ENCODE results near the gene ZNF581.

Gene ZNF581

DNA sequence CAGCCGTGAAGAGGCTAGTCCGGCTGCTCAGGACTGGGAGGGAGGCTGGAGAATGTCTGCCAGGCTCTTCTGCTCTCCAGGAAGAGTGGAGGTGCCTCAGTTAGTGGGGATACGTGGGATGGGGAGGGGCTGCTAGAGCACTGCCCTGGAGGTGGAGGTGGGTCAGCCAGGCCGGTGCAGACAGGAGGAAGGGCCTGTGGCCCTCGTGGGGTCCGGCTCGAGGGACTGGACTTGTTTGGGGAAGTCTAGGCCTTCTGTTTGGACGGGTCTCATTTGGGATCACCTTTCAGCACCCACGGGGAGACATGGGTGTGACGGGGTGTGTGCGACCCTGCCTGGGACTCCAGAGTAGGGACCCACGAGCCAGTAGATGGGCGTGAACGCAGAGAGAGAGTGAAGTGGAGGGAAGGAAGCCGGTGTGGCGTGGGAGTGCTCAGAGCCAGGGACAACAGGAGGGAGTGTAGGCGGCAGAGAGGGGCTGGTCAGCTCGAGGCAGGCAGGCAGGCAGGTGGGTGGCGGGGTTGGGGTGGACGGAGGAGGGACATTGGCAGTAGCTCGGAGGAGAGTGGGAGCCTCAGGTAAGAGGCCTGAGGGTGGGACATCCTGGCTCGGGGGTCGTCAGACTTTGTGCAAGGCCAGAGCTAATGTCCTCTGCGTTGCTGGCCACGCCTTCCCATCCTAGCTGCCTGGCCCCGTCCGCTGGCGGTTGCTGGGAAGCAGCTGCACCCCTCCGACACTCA is 43.0 kb downstream of the ZNF581 start:
- TF ChIP-seq, protein P1, sequence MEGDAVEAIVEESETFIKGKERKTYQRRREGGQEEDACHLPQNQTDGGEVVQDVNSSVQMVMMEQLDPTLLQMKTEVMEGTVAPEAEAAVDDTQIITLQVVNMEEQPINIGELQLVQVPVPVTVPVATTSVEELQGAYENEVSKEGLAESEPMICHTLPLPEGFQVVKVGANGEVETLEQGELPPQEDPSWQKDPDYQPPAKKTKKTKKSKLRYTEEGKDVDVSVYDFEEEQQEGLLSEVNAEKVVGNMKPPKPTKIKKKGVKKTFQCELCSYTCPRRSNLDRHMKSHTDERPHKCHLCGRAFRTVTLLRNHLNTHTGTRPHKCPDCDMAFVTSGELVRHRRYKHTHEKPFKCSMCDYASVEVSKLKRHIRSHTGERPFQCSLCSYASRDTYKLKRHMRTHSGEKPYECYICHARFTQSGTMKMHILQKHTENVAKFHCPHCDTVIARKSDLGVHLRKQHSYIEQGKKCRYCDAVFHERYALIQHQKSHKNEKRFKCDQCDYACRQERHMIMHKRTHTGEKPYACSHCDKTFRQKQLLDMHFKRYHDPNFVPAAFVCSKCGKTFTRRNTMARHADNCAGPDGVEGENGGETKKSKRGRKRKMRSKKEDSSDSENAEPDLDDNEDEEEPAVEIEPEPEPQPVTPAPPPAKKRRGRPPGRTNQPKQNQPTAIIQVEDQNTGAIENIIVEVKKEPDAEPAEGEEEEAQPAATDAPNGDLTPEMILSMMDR (IDR thresholded peaks at IDR 0.05; ENCODE audit: low read depth, low read length) = no peak
- H3K9me3 ChIP-seq (ENCODE audit: severe bottlenecking) = no peaks in the 10 kb centered on the region
- DNase-seq = no peak
- H3K4me3 ChIP-seq (ENCODE audit: low read depth, low read length) = no peak overlapping the region
- no peak overlapping the region for H3K27ac ChIP-seq
- no peaks in the 10 kb centered on the region for H3K27me3 ChIP-seq (ENCODE audit: insufficient read depth, low read depth, severe bottlenecking)
- H3K36me3 ChIP-seq = peaks cover 65% of the 10 kb centered on the region

DNA sequence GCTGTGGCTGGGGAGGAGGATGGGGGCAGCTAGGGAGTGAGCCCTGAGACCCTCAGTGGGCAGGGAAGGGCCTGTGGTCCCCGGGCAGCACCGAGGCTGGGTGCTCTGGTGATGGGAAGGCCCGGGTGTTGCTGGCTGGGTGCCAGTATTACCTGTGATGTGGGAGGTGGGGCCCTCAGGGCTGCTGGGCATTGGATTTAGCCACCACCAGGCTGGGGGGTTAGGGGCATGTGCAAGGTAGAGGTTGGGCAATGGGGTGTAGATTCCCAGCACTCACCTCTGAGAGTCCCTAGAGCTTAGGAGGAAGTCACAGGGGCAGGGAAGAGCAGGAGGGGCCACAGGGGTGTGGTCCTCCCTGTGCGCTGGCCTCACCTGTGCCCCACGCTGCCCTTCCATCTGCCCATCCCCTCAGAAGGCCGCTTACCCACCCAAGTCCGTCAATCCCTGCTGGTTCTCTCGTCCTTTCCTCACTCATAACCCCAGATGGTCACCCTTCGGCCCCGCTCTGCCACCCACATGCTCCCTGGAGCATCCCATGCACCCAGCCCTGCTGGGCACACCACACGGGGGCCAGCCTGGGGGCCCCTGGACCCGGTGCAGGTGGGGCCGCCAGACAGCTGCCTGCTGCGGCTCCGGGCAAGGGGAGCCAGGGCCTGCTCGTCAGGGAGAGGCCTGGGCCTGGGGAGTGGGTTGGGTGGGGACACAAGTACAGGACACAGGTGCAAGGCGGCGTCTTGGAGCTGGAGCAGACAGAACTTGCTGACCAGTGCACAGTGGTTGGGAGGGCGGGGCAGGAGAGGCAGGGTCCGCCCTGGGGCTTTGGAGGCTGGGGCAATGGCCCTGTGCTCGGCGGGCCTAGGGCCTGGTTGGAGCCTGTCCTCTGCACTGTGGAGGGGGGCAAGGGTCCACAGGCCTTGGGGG is 44.1 kb downstream of the ZNF581 start:
- TF ChIP-seq, protein P1 (IDR thresholded peaks at IDR 0.05; ENCODE audit: low read depth, low read length) = no peak
- no peak for DNase-seq
- Histone ChIP-seq H3K36me3 (peaks cover 59% of the 10 kb centered on the region), H3K27ac (no peak overlapping the region), H3K4me3 (ENCODE audit: low read depth, low read length) (no peak overlapping the region), H3K9me3 (ENCODE audit: severe bottlenecking) (no peaks in the 10 kb centered on the region), H3K27me3 (ENCODE audit: insufficient read depth, low read depth, severe bottlenecking) (no peaks in the 10 kb centered on the region)

DNA sequence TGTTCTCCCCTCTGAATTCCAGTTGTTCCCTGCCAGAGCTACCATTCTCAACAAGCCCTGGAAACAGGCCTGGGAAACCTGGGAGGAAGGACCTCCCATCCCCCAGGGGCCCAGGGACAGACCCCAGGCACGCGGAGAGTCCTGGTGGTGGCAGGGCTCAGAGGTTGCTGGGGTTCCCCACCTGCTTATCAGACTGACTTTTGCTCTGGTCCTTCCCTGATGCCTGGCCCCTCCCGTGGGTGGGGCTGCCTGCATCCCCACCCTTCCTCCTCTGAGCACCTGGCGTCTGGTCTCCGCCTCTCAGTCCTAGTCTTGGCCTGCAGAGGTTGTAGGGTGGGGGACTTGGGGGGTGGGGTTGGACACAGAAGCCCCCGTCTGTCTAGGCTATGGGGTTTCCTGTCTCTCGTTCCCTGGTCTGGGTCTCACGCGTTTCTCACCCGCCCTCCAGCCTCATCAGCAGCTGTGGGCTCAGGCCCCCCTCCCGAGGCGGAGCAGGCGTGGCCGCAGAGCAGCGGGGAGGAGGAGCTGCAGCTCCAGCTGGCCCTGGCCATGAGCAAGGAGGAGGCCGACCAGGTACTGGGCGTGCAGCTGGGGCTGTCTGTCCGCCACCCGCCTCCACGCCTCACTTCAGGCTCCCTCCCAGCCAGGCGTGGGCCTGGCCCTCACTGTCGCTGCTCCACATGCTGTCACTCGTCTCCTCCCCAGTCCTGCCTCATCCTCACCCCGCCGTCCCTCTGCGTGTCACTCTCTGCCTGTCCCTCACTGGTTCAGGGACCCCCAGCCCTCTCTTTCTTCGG is 45.2 kb downstream of the ZNF581 start:
- peaks cover 59% of the 10 kb centered on the region for H3K36me3 ChIP-seq
- no peak overlapping the region for H3K4me3 ChIP-seq (ENCODE audit: low read depth, low read length)
- H3K27ac ChIP-seq = no peak overlapping the region
- peak; percentile 28 for DNase-seq
- no peaks in the 10 kb centered on the region for H3K9me3 ChIP-seq (ENCODE audit: severe bottlenecking)
- no peaks in the 10 kb centered on the region for H3K27me3 ChIP-seq (ENCODE audit: insufficient read depth, low read depth, severe bottlenecking)
- TF ChIP-seq, protein P1 (IDR thresholded peaks at IDR 0.05; ENCODE audit: low read depth, low read length) = no peak

DNA sequence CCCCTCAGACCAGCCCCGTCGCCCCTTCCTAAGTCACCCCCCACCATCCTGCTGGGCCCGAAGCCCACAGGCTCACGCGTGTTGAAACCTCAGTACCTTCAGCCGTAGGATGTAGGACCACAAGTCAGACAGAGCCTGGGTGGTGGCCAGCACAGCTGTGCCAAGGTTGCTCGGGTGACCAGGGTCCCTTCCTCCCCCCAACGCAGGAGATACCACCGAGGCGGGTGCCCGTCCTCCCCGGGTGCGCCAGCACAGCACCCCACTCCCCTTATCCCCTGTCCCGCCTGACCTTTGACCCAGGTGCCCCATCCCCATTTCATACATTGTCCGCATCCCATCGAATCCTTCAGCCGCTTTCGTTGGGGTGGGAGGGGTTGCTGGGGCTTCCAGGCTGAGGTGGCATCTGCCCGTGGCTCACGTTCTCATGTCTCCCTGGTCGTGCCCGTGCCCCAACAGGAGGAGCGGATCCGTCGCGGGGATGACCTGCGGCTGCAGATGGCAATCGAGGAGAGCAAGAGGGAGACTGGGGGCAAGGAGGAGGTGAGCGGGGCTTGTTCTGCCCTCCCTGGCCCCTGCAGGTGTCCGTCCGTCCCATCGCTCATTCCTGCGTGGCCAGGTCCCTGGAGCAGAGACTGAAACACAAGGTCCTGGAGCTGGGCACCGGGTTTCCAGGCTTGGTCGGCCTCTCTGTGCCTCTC is 46.1 kb downstream of the ZNF581 start:
- Histone ChIP-seq H3K36me3 (peaks cover 62% of the 10 kb centered on the region), H3K27ac (no peak overlapping the region), H3K4me3 (ENCODE audit: low read depth, low read length) (no peak overlapping the region), H3K27me3 (ENCODE audit: insufficient read depth, low read depth, severe bottlenecking) (no peaks in the 10 kb centered on the region), H3K9me3 (ENCODE audit: severe bottlenecking) (no peaks in the 10 kb centered on the region)
- DNase-seq = no peak
- TF ChIP-seq, protein P1 (IDR thresholded peaks at IDR 0.05; ENCODE audit: low read depth, low read length) = no peak

DNA sequence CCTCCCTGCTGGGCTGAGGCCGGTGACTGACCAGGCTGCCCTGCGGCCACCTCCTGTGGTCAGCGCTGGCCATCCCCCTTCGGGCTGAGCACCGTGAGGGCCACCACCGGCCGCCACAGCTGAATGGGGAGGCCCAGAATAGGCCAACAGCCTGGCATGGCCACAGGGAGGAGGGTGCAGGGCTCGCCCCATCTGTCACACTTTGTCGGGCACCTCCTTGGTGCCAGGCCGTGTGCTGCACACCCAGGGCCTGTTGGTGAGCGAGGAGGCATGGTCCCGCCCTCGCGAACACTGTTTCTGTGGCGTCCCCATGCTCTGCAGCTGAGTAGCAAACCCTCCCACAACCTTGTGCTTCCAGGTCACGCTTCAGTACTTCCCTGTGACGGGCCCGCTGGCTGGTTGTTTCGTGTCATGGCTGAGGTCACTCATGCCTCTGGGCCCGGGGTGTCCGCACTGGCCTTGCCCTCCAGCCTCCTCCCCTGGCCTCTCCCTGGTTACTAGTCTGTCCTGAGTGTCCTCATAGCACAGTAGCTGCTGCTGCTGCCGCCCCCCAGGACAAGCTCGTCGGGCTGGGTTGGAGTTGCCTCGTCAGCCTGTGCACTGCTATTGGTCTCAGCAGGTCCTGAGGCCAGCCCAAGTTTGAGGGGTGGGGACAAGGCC is 46.8 kb downstream of the ZNF581 start:
- Histone ChIP-seq H3K27me3 (ENCODE audit: insufficient read depth, low read depth, severe bottlenecking) (no peaks in the 10 kb centered on the region), H3K9me3 (ENCODE audit: severe bottlenecking) (no peaks in the 10 kb centered on the region), H3K4me3 (ENCODE audit: low read depth, low read length) (no peak overlapping the region), H3K36me3 (peaks cover 58% of the 10 kb centered on the region), H3K27ac (no peak overlapping the region)
- no peak for DNase-seq
- TF ChIP-seq, protein P1 (IDR thresholded peaks at IDR 0.05; ENCODE audit: low read depth, low read length) = no peak

Data from WERI-Rb-1 (cell line).